HG03469 (cell line): ENCODE data around the gene ADCY7.
A peak's percentile ranks its signal among the peaks of the same experiment; 100 is the strongest.
"Not testable (repeated sequence)": the region's sequence is repeated elsewhere in the genome, so short reads cannot be mapped to it uniquely, and the experiment has no call there.

Experiments used
- ATAC-seq: cut with Tn5 transposase; IDR thresholded peaks from one replicate; pipeline ENCODE4 v1.9.1; 2021; ENCODE audit warnings: mild to moderate bottlenecking, moderate library complexity, moderate number of reproducible peaks; ENCODE audit not compliant: unreplicated experiment

Gene ADCY7

DNA sequence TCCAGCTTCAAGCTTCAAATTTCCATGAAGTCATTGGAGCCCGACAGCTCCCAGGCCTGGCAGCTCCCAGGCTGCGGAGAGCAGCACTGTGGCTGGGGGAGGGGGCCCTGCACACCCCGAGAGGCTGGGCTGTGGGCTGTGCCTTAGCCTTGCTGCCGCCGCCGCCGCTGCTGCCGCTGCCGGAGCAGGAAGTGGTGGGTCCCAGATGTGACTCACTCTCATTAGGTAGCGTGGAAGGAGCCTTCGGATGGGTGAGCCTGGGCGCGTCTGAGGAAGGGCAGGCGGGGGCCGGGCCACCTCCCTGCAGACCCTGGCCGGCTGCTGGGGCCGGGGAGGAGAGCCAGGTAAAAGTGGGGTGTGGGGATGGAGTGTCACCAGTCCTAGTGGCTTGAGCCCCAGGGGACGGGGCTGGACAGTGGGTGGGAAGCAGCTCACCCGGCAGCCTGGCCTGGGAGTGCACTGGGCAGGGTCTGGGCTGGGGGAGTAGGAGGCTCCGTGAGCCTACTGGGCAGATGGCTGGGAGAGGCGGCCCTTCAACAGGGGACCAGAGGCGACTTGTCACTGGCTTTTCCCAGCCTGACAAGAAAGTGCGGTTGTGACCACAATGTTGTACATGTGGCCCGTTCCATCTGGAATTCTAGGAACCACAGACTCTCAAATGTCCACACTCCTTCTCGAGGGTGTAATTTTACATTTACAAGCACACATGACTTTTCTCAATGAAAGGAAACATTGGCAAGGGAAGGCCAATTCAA, at the start of gene ADCY7:
Gene ADCY7, plus strand, starts transcription at position 215 of the 755 bp plus-strand sequence. CDS start 21,629 bp downstream, outside the sequence.
- ATAC-seq = peak; percentile 66

DNA sequence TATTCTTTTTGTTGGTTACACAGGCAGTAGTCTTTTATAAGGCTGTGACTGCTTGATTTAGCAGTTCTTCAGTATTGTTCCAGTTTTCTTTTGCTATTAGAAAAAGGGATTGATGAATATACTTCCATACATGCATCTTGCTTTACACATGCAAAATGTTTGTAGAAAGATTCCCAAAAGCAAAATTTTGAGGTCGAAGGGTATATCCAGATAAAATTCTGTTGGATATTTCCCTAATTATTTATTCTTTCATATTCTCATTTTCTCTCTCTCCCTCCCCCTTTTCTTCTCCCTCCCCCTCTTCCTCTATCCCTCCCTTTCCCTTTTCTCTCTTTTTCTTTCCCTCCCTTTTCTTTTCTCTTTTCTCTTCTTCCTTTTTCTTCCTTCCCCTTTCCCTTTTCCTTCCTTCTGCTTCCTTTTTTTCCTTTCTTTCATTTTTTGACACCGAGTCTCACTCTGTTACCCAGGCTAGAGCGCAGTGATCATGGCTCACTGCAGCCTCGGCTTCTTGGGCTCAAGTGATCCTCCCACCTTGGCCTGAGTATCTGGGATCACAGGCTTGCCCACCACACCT, 46.9 kb upstream of the ADCY7 start:
- ATAC-seq = no peak

DNA sequence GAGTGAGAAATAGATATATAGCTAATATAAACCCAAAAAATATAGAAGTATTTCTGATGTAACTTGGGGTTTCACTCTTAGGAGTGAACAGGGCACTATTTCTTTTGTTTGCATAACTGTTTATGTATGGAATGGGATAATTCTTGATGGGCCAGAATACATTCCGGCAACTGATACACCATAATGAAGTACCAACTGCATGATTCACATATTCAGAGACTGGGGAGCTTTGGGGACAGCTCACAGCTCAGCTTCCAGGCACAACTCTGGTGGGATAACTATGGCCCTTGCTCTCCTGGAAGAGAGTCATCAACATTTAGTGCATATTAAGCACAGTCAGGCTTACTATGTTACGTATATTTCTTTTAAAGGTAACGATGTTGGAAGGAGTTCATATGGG, 42.1 kb upstream of the ADCY7 start:
- no peak for ATAC-seq

DNA sequence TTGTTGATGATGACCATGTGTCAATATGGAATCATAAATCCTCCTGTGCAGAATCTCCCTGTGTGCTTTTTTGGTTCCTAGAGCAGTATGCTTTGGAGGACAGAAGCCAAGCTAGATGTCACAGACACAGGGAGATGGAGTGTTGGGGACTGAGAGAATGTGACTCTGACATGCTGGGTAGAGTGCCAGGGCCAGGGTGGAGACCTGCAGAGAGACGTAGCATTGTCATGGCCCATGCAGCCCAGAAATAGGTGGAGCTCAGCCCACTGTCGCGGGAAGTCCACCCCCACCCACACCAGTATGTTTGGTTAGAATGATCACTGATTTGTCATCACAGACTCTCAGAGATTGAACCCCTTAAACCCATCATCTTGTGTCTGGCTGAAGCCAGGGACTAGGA, 39.2 kb upstream of the ADCY7 start:
- ATAC-seq = no peak

DNA sequence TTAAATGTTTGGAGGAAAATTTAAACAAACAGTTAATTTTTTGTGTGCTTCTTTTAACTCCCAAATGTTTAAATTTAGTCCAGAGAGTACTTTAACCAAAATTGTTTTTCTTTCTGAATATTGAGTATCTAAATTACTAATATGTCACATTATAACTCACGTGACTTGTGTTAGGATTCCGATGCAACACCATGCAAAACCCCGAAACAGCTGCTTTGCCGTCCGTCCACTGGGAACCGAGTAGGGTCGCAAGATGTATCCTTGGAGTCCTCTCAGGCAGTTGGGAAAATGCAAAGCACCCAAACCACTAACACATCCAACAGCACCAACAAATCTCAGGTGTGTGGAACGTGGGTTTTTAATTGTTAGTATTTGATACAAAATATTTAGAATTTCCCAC, 38.7 kb upstream of the ADCY7 start:
- no peak for ATAC-seq

DNA sequence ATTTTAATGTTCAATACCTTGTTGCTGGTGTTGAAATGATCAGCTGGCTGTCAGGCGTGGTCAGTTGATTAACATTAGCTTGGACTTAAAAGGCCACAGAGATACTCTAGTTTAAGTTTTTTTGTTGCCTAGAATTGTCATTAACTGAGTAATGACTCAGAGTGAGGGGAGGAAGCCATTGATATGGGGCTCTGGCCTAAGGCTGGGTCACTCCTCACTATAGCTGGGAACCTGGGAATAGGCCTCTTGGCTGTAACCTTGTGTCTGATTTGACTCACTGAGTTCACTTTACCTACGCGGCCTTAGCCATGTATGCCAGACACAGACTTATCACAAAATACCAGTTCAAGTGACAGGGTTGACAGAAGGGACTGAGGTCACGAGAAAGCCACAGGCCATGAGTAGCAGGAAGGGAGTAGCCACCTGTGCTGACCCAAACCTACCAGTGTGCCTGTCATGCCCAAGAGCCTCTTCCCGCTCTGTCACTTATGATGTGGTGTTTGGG, 37.9 kb upstream of the ADCY7 start:
- no peak for ATAC-seq

DNA sequence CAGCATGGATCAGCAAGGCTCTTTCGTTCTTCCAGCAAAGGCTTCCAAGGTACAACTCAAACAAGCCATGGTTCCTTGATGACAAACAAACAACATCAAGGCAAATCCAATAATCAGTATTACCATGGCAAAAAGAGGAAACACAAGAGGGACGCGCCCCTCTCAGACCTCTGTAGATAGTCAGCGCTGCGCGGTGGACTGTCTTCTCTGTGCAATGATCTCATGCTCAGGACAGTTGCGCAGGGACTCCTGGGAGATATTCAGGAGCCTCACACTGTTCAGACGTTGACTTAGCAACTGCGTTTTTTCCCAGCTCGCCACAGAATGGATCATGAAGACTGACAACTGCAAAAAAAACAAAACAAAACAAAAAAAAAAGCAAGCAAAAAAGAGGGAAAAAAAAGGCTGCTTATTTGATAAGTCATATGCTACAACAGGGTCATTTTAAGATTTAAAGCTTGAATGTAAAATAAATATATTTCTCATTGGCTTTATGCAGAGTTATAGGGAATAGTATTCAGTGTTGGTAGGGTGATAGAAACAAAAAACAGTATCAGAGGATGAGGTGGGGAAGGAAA, 37.1 kb upstream of the ADCY7 start:
- ATAC-seq = no peak

DNA sequence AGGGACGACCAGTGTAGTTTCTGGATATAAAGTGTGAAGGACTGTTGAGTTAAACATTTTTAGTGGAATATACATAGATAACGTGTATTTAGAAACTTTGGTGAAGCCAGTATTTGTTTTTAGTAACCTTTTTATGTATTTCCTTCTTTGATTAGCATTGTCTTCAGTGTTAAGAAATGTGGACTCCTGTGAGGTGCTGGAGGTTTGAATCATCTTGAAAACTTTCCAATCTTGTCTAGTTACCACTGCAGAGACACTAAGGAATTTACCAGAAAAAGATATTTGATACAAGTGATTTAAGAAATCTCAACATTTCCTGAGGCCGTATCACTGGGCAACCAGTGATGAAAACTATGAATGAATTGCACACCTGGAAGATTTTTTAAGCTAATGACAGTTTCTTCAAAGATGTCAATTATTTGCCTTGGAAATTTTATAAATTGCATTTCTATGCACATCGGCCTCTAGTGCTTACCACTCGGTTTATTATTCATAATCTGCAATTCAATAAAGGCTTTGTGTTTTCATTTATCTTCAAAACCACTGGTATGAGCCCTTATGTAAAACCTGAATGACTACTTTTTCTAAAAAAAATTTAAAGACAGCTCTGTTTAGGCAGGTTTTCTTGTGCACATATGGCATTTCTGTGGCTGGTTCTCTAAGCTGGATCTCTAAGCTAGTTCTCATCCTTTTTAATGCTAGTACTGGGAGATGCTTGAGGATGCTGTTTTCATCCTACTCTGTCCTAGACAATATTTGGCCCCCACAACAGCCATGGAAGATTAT, 31.4 kb upstream of the ADCY7 start:
- no peak for ATAC-seq

DNA sequence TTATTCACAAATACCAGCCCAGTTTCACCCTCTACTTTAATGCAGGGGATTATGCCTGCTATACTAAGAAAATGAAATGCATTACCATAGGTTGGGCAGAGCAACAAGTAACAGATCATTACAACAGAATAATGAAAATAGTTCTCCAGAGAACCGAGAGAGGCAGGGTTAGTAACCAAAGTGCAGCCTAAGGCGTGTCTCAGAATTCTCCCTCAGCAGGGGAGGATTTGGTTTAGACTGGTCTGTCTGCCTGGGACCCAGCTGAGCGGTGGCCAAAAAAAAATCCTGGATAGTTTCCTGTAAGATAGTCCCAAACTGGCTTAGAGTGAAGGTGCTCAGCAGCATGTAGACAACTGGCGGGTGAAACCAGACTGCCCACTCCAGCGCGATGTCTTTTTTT, 30.8 kb upstream of the ADCY7 start:
- no peak for ATAC-seq

DNA sequence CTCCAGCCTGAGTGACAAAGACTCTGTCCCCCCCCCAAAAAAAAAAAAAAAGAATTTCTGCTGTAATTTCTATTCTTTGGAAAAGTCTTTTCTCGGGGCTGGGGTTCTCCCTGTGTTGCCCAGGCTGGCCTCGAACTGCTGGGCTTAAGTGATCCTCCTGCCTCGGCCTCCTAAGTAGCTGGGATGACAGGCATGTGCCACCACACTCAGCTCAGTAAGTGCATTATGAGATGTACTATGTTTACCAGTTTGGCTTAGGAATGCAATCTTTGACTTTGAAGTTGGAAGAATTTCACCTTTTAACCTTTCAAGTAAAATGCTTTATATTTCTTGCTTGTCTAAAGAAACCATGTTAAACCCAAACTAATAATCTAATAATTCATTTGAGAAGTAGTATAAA, 28.0 kb upstream of the ADCY7 start:
- no peak for ATAC-seq

DNA sequence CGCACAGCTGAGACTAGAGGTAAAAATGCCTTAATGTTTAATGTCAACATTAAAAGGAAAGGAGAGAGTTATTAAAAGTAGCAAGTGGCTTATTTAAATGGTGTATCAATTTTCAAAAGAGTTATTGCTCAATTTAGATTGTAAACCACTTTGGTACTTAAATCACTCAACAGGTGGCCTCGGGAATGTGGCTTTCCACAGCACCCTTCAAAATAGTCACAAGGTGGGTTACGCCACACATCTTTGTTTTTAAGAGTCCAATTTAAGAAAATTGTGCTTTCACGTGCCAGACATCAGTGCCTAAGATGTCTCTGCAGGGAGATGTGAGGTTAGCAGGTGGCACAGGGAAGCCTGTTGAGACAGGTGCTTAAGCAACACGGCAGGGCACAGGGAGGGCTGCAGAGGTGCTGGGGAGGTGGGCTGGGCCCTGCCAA, 27.5 kb upstream of the ADCY7 start:
- no peak for ATAC-seq

DNA sequence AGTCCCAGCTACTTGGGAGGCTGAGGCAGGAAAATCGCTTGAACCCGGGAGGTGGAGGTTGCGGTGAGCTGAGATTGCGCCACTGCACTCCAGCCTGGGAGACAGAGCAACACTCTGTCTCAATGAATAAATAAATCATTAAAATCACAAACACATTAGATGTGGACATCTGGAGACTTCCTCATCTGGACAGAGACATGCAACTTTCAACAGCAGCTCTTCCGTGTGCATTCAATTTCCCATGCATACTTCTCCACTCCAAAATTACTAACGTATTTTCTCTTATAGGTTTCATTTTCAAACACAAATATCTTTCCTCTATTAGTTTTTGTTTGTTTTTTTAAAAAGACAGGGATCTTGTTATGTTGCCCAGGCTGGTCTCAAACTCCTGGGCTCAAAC, 23.3 kb upstream of the ADCY7 start:
- ATAC-seq = not testable (repeated sequence)

DNA sequence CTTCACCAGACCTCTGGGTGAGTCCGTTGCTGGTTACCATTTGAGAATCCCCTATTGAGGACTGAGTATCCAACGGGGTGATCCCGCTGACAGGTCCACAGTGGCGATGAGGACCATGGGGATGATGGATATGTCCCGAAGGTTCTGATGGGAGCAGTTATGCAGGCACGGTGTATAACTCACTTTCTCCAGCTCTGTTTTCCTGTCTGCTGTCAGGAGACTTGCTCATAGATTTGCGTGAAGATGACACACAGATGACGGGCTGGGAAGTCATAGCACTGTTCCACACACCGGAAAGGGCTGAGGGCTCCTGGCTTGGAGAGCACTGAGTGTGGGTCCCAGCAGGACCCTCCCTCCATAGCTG, 22.2 kb upstream of the ADCY7 start:
- ATAC-seq = no peak

DNA sequence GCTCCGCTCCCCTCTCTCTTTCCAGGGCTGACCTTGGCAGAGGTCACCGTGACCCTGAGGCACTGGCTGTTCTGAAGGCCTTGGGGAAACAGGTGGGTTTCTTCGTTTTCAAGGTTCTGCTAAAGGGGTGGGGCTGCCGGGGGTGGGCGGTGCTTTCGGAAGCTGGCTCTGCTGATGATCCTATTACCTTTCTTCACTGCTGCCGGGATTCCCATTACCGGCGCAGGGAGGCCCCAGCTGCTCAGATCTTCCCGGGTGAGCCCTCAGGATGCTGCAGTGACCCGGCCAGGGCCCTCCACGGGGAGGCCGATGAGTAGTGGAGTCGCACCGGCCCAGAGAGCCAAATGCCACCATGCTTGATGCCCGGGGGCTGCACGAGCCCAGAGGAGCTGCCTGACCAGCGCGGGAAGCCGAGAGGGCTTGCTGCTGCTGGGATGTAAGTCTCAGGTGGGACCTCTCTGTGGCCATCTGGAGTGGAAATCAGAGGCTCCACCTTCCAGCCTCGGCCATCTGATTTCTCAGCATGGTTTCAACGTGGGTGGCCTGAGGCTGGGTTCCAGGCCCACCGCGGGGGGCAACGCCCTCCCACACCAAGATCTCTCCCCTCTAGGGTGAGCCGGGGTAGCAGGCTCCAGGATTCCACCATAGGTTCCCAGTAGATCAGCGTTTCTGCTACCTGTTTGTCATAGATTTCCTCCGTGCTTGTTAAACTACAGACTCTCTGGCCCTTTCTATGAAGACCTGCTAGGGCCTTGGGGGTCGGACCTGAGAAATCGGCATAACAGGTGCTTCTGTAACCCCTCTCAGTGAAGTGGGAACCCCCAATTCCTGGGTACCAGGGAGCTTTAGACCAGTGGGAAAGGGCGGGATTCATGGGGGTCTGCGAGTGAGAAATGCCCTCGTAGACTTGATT, 21.6 kb upstream of the ADCY7 start:
- ATAC-seq = no peak

DNA sequence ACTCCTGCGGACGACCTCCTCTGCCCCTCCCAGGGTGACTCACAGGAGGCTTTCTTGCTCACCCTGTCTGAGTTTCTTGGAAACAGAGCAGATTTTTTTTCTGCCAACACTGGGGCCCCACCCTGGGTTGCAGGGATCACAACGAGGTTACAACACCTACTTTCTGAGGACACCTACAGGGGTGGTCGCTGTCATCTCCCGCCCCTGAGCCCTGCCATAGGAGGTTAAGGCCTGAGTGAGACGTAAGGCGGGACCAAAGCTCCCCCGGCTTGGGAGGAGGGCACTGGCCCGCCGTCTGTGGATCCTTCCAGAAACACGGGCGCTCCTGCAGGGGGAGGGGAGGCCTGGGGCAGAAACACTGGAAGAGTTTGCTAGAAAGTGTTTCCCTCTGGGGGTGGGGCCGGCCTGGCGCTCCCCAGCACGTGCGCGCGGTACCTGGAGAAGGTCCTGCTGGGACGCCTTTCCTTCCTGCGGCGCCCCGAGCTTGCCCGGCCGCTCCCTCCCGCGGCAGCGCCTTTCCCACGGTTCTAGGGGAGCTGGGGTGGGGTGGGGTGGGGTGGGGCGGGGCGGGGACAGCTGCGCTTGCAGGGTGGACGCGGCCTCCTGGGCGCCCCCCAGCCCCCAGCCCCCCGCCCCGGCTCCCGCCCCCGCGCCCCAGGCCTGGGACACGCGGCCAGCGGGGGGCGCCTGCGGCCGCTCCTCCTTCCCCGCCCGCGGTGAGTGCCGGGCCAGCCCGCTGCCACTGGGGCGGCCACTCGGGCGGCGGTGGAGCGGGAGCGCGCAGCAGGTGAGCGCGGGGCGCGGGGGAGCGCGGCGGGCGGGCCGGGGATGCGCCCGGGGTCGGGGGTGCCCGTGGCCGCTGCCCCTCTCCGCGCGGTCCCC, 20.7 kb upstream of the ADCY7 start:
- no peak for ATAC-seq

DNA sequence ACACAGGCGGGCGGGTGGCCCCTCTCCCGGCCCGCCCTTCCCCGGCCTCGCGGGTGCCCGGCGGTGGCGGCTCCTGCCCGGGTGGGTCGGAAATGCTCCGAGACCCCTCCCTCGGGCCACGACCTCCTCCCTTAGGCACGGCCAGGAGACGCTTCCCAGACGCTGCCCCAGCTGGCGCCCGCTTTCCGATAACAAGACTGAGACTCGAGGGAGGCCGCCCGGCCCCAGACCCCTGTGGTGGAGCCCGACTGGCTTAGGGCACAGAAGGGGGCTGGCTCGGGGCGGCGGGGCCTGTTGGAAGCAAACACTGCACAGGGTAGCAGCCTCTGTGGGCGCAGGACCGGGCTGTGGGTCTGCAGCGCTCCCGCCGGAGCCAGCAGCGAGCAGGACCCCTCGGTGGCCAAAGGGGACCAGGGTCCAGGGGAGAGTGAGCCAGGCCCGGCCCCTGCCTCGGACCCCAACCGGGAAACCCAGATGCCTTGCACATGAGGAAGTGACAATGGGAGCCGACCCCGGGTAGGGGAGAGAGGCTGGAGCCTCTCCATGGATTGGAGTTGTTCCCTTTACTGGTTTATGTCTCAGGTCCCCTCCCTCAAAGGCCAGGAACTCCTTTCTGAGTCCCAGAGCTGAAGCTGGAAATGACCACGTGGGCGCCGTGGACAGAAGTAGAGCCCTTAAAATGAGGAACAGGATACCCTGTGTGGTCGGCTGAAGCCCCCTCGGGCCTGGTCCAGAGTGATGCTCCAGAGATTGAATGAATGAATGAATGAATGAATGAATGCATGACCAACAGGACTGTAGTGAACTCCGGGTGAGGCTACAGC, 19.8 kb upstream of the ADCY7 start:
- ATAC-seq = no peak

DNA sequence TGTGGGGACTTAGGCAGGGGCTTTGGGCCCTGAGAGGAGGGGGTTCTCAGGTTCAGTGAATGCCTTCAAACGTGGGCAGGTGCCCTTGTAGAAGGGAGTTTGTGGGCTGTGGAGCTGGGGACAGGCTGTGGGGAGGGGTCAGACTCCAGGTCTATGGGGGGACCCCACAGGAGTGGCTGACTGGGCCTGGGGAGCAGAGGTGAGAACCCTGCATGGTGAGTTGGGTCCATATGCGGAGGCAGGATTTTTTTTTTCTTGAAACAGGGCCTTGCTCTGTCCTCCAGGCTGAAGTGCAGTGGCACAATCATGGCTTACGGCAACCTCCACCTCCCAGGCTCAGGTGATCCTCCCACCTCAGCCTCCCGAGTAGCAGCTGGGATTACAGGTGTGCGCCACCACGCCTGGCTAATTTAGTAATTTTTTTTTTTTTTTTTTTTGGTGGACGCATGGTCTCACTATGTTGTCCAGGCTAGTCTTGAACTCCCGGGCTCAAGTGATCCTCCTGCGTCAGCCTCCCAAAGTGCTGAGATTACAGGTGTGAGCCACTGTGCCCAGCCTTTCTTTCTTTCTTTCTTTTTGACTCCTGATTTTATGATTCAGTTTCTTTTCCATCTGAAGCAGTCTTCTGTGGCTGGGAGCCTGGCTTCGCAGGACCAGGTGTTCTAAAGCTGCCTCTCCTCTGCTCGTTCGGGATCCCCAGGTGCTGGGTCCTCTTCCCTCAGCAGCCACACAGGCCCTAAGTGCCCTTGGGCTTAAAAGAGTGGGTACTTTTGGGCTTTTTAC, 19.0 kb upstream of the ADCY7 start:
- ATAC-seq = no peak
